HepG2 (cell line): ENCODE results near the gene C2. TPM values are rescaled to one million over a fixed set of nuclear protein-coding genes. Genes with fewer than 3 reads are reported as not detected.

Experiments used
- CHD2 ChIP-seq: IDR thresholded peaks from 2 replicates; pipeline ENCODE4 v1.6.1; 2011; ENCODE audit warnings: low read depth, low read length, improper control_type of control experiment
- HOXA9 ChIP-seq: sonication (generic); formaldehyde crosslinking; IDR thresholded peaks from 2 replicates; pipeline ENCODE4 v1.8.1; 2022; ENCODE audit warnings: missing genetic modification reagents, mild to moderate bottlenecking, moderate library complexity, borderline replicate concordance
- MEF2D ChIP-seq: sonication (generic); formaldehyde crosslinking; IDR thresholded peaks from 2 replicates; pipeline ENCODE4 v1.5.1; 2020; ENCODE audit warnings: mild to moderate bottlenecking, missing genetic modification reagents
- NFE2 ChIP-seq: sonication (generic); formaldehyde crosslinking; IDR thresholded peaks from 2 replicates; pipeline ENCODE4 v1.4.0; 2020; ENCODE audit warnings: missing genetic modification reagents
- NR0B2 ChIP-seq: sonication (generic); formaldehyde crosslinking; IDR thresholded peaks from 2 replicates; pipeline ENCODE4 v1.4.0; 2020; ENCODE audit warnings: mild to moderate bottlenecking, missing genetic modification reagents
- POLR2A ChIP-seq, 2 experiments: IDR thresholded peaks; 2 replicates each; pipeline ENCODE4 v1.6.1; 2011; ENCODE audit warnings: low read depth in 2 of 2, low read length in 2 of 2, mild to moderate bottlenecking in 1 of 2, moderate library complexity in 1 of 2; ENCODE audit not compliant: insufficient read depth in 1 of 2
- PPARG ChIP-seq: conservative IDR thresholded peaks from 2 replicates; pipeline ENCODE4 v1.6.1; 2016; ENCODE audit warnings: missing biosample characterization, missing genetic modification reagents
- SIX1 ChIP-seq: sonication (generic); formaldehyde crosslinking; IDR thresholded peaks from 2 replicates; pipeline ENCODE4 v1.4.0; 2020; ENCODE audit warnings: missing genetic modification reagents, borderline replicate concordance
- SMAD3 ChIP-seq: sonication (generic); formaldehyde crosslinking; IDR thresholded peaks from 2 replicates; pipeline ENCODE4 v1.4.0; 2020; ENCODE audit warnings: missing genetic modification reagents
- SNAPC4 ChIP-seq: sonication (generic); formaldehyde crosslinking; IDR thresholded peaks from 2 replicates; pipeline ENCODE4 v1.4.0; 2020; ENCODE audit warnings: mild to moderate bottlenecking, missing genetic modification reagents
- ZFP90 ChIP-seq: sonication (generic); formaldehyde crosslinking; IDR thresholded peaks from 2 replicates; pipeline ENCODE4 v1.8.0; 2022; ENCODE audit warnings: missing genetic modification reagents, mild to moderate bottlenecking, inconsistent platforms, borderline replicate concordance
- ZNF296 ChIP-seq: sonication (generic); formaldehyde crosslinking; conservative IDR thresholded peaks from 2 replicates; pipeline ENCODE4 v1.5.0; 2020; ENCODE audit warnings: mild to moderate bottlenecking, missing genetic modification reagents
- ZNF30 ChIP-seq: sonication (generic); formaldehyde crosslinking; IDR thresholded peaks from 2 replicates; pipeline ENCODE4 v1.5.0; 2020; ENCODE audit warnings: mild to moderate bottlenecking, missing genetic modification reagents
- ZNF431 ChIP-seq: sonication (generic); formaldehyde crosslinking; IDR thresholded peaks from 2 replicates; pipeline ENCODE4 v1.9.0; 2022; ENCODE audit warnings: missing genetic modification reagents, low read depth, mild to moderate bottlenecking, borderline replicate concordance
- ZNF660 ChIP-seq: sonication (generic); formaldehyde crosslinking; IDR thresholded peaks from 2 replicates; pipeline ENCODE4 v1.5.1; 2020; ENCODE audit warnings: mild to moderate bottlenecking, low read depth, missing genetic modification reagents, borderline replicate concordance
- ZNF704 ChIP-seq: sonication (generic); formaldehyde crosslinking; IDR thresholded peaks from 2 replicates; pipeline ENCODE4 v1.8.1; 2023; ENCODE audit warnings: mild to moderate bottlenecking, inconsistent platforms, moderate library complexity, missing genetic modification reagents, borderline replicate concordance
- polyA plus RNA-seq, 8 experiments: library from polyadenylated mRNA; depleted of rRNA in 3 of 8; stranded (reverse) in 7 of 8; unstranded in 1 of 8; fragments of >200 nt; fragmentation: Illumina TruSeq in 4 of 8; extraction: Trizol in 4 of 8; gene quantifications; 2 replicates each; pipeline versions ENCODE4 v1.2.1 to v1.2.3, GENCODE V29; 2011 to 2016; ENCODE audit warnings: low read depth in 4 of 8, missing spikeins in 1 of 8, mixed read lengths in 1 of 8; ENCODE audit not compliant: insufficient read depth in 1 of 8
- total RNA-seq, 5 experiments: library from RNA; depleted of rRNA; stranded (reverse); fragments of >200 nt; fragmentation: Illumina TruSeq; extraction: Trizol; gene quantifications; 2 replicates each; pipeline ENCODE4 v1.2.3, GENCODE V29; 2016; ENCODE audit warnings: low read depth in 1 of 5

C2 gene
- total and polyA plus RNA-seq, 2 of the 13 experiments (the other 11 are each of a cell fraction or from before 2014, with no cell fraction given) = 165 to 307 TPM

GRCh38 chr6:31945507-31946369 is 18.2 kb downstream of the C2 start, which contains the start of gene CFB (continued):
- TF ChIP-seq PPARG (CRISPR knock-in tag) (peak; percentile 67; the same call in 1 of the 2 replicates), HOXA9 (CRISPR knock-in tag) (no peak), ZNF704 (CRISPR knock-in tag) (peak; percentile 85; the same call in 1 of the 2 replicates), NFE2 (CRISPR knock-in tag) (no peak), ZNF660 (CRISPR knock-in tag) (no peak), ZNF431 (CRISPR knock-in tag) (peak; percentile 44; the same call in 1 of the 2 replicates), SNAPC4 (peak; percentile 92), CHD2 (peak; percentile 65), ZNF30 (CRISPR knock-in tag) (no peak), MEF2D (CRISPR knock-in tag) (peak; percentile 86), ZFP90 (peak; percentile 91), NR0B2 (no peak), SIX1 (CRISPR knock-in tag) (peak; percentile 72; the same call in 1 of the 2 replicates), POLR2A (IDR thresholded peaks at IDR 0.05; ENCODE audit: insufficient read depth in 1 of 2, low read depth in 2 of 2, low read length in 2 of 2) (peak in 1 of 2 experiments; percentile 96; a peak in 2 of 4 replicates), ZNF296 (CRISPR knock-in tag) (0 out of 2 replicates have a peak, but pooled peaks have one; percentile 11), SMAD3 (CRISPR knock-in tag) (peak; percentile 74; the same call in 1 of the 2 replicates)
